PFSK-1 (cell line): ENCODE results near the gene FOXN1.

ENCODE experiments used
- FOXP2 ChIP-seq: optimal IDR thresholded peaks from 2 replicates; pipeline ENCODE3; 2011; ENCODE audit warnings: borderline replicate concordance, control low read depth, inconsistent platforms; ENCODE audit not compliant: insufficient read depth; ENCODE audit errors: extremely low read length, extremely low read depth
- POLR2AphosphoS5 ChIP-seq: IDR thresholded peaks from 2 replicates; pipeline ENCODE4 v1.6.1; 2012; ENCODE audit warnings: low read depth, mild to moderate bottlenecking, control low read depth, low read length, moderate library complexity
- REST ChIP-seq, 2 experiments: IDR thresholded peaks; 2 replicates each; pipeline versions ENCODE4 v1.6.1 to v1.8.0; 2011 to 2012; ENCODE audit warnings: low read depth in 2 of 2, low read length in 2 of 2, control low read depth in 1 of 2, inconsistent platforms in 1 of 2, mild to moderate bottlenecking in 1 of 2, moderate library complexity in 1 of 2; ENCODE audit not compliant: insufficient read depth in 1 of 2
- SIN3A ChIP-seq: IDR thresholded peaks from 2 replicates; pipeline ENCODE4 v1.6.1; 2012; ENCODE audit warnings: mild to moderate bottlenecking, low read length, moderate library complexity, borderline replicate concordance; ENCODE audit not compliant: insufficient read depth
- TAF1 ChIP-seq: IDR thresholded peaks from 2 replicates; pipeline ENCODE4 v1.6.1; 2012; ENCODE audit warnings: low read length, control low read depth, borderline replicate concordance; ENCODE audit not compliant: insufficient read depth

The FOXN1 gene

GRCh38 chr17:28576758-28577465 lies 70.8 kb downstream of the FOXN1 start, which contains the start of gene ALDOC:
Gene ALDOC, minus strand, starts transcription at chr17:28576895. Its CDS starts 1,363 bp downstream, at chr17:28575532.
- TF ChIP-seq FOXP2 (peak; percentile 47), POLR2AphosphoS5 (peak; percentile 70), SIN3A (no peak), REST (IDR thresholded peaks at IDR 0.05; ENCODE audit: insufficient read depth in 1 of 2, low read depth in 2 of 2, low read length in 2 of 2) (no peak), TAF1 (peak; percentile 79; the same call in 1 of the 2 replicates)

GRCh38 chr17:28577466-28577824 lies 71.3 kb downstream of the FOXN1 start:
- TF ChIP-seq POLR2AphosphoS5 (no peak), TAF1 (no peak), REST (IDR thresholded peaks at IDR 0.05; ENCODE audit: insufficient read depth in 1 of 2, low read depth in 2 of 2, low read length in 2 of 2) (no peak)

DNA sequence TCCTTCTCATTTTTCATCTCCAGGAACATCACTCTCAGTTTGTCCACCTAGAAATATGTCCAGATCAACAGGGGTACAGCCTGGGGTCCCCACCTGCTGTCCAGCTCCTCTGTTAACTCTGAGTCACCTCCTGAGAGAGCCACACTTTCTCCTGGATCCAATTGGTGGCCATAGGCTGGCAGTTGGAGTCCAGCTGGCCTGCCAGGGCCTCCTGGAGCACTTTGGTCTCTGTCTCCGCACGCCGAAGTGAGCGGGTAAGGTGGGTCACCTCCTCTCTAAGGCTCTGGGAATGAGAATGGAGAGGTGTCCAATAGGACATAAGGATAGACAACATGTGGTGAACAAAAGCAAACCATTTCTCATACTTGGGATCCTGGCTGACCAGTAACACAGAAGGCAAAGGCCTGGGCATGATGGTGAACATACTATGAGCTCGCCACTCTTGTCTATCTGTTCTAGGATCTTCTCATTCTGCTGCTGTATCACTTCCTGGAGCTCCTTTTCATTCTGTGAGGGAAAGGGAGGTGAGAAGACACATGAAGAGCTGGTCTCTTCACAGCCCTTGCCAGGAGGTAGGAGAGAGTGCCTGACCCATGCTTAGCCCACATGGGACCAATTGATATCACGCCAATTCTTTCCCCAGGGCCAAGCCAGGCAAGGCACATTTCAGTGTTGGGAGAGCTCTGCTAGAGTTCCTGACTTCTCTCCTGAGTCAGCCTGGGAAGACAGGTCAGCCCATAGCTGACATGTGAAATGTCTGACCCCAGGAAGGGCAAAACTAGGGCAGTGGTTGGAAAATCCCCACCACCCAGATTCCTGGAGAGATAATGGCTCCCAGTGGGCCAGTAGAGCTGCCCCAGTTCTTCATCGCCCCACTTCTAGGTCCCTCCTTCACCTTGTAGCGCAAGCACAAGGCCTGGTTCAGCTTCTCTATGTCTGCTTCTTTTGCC lies 72.4 kb downstream of the FOXN1 start:
- TF ChIP-seq SIN3A = no peak
- TF ChIP-seq POLR2AphosphoS5 = no peak
- no peak for TF ChIP-seq REST (IDR thresholded peaks at IDR 0.05; ENCODE audit: insufficient read depth in 1 of 2, low read depth in 2 of 2, low read length in 2 of 2)
- no peak for TF ChIP-seq FOXP2
- TF ChIP-seq TAF1 = no peak

GRCh38 chr17:28579526-28579925 lies 73.4 kb downstream of the FOXN1 start:
- TF ChIP-seq REST (IDR thresholded peaks at IDR 0.05; ENCODE audit: insufficient read depth in 1 of 2, low read depth in 2 of 2, low read length in 2 of 2) = no peak
- no peak for TF ChIP-seq POLR2AphosphoS5
